Pons (tissue), 1 donor: ENCODE data around the gene FOXN1.
"Not testable (repeated sequence)": the region's sequence is repeated elsewhere in the genome, so short reads cannot be mapped to it uniquely, and the experiment has no call there.

Experiments used
- DNase-seq: peaks from one replicate; pipeline ENCODE4 v3.0.0-alpha.2; 2016; ENCODE audit warnings: low spot score

Gene FOXN1

DNA sequence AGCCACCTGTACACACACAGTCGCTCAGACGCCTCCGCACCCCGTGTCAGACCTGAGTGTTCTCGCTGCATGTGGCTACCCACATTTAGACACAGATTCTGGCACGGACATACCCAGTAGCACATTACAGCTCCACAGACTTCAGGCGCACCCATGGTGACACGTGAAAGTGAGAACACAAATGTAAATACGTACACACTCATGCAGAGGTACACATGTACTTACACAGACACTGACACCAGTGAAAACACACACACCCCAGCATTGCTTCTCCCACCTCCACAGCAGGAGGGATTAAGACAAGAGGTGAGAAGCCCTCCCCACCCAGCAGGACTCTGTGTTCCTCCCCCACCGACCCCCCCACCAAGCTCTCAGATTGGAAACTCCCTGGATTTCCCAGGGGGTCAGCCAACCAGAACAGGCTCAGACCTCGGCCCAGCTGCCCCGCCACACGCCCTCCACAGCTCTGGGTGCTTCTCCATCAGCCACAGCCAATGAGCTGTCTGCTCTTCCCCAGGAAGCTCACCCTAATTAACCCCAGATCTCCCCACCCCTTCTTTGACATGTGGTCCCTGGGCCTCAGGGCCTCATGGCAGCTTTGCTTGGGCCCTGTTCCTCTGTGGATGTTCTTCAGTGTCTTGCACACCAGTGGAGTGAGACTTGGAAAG lies 5.3 kb upstream of the FOXN1 start:
- no peak for DNase-seq

DNA sequence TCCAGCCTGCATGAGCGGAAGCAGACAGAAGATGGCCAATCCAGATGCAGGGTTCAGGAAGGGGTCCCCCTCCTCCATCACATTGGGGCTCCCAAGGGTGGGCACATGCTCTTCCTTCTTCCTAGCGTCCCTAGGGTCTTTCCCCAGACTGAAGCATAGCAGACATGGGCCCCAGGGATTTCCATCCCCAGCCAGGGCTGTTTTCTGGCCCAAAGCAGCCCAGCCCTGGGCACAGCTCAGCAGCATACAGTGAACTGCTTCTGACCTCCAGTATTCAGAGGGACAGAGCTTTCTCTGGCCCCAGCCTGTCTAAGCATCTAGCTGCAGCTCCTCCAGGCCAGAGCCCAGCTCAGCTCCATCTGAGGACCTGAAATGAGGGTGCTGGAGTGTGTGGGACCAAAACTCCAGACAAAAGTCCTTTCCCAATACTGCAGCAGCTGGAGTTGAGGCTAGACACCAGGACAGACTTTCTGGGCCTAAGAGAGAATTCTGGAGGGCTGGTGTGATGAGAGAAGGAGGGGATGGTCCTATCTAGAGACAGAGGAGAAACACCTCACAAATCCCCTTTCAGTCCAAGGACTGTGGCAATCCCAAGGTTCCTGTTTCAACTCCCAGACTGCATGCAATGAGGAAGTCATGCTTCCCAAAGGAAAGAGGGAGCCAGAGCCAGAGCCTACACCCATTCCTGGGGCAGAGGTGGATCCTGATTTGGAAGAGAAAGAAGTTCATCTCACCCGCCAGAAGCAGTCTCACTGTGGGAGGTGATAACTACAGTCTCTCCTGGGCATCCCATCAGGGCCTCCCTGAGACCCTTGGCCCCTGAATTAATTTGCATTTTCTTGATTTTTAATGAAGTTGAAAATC lies 4.5 kb upstream of the FOXN1 start:
- DNase-seq, result no peak

DNA sequence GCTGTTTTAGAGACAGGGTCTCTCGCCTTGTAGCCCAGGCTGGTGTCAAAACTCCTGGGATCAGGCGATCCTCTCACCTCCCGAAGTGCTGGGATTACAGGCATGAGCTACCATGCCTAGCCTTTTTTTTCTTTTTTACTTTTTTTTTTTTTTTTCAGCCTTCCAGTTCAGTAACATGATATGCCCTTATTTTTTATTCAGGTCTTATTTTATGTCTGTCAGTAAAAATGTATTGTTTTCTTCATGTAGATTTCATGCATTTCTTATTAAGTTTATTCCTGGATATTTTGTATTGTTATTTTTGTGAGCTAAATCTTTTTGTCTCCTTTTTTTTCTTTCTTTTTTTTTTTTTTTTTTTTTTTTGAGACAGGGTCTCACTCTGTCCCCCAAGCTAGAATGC lies 2.7 kb upstream of the FOXN1 start:
- DNase-seq, result no peak

DNA sequence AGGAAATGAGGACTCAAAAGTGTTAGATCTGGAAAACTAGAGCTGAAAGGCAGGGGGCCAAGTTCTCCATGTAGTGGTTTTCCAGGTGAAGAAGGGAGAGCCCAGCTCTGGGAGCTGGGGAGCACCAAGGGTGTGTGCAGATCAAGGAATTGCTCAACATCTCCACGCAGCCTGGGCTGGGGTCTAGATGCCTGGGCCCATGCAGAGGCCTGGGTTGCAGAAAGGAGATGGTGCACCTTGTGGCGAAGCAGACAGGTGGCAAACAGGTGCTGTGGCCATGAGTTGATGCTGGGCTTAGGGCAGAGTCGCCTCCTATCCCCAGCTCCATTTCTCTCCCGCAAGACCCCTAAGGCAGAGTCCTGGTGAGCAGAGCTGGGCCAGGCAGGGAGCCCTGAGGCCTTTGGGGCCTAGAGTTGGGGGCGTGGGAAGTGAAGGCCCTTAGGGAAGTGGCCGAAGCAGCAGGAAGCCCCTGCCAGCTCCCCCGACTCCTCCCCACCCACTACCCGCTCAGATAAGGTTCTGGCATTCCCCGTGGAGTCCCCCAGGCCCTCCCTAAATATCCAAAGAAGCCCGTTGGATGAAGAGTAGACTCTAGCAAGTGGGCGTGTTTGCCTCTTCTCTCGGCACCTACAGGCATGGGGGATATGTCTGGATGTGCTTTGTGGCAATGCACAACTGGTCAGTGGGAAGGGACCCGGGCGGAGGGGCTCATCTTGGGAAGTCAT lies 777 bp downstream of the FOXN1 start:
- DNase-seq, result no peak

DNA sequence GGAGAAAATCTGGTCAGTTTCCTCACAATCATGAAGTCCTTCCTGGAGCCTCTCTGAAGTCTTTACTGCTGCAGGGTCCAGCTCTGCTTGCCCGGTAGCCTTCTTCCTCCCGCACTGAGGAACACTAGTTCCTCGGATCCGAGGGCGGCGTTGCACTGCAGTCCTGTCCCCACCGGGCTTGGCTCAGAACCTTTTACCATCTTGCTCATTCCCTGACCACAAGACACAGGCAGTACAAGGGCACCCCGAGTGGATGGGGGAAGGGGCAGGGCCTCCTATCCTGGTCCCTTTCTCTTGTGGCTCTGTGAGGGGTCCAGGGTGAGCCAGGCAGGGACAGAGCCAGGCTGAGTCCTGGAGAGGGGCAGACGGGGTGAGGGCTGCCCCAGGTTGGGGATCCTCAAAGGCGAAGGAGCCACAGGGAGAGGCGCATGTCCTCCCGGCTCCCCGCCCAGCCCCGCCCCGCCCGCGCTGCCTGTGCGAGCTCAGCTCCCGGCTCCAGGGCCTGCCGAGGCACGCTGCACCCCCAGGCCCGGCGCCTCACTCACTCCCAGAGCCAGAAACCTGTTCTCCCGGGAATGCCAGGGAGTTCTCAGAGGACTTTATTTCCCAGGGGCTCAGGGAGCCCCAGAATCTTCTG lies 1.5 kb downstream of the FOXN1 start:
- no peak for DNase-seq

DNA sequence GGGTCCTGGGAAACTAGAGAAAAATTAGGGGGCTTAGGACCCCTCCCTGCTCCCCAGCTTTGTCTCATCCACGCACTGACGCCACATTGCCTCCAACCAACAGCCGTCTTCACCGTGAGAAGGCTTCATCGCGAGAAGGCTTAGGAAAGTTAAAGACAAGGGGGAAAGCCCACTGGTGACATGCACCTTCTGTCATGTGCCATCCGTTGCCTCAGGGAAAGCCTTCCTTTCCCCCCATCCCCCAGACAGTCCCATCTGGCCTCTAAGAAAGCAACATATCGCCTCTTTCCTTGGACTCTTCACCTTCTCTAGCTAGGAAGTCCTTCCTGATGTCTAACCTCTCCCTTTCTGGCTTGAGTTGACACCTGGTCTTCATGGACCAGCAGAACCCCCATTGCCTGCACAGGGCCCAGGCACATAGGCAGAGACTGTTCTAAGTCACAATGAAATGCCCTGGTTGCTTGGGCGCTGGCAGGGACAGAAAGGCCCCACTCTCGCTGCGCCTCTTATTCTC lies 2.1 kb downstream of the FOXN1 start:
- DNase-seq, result no peak

DNA sequence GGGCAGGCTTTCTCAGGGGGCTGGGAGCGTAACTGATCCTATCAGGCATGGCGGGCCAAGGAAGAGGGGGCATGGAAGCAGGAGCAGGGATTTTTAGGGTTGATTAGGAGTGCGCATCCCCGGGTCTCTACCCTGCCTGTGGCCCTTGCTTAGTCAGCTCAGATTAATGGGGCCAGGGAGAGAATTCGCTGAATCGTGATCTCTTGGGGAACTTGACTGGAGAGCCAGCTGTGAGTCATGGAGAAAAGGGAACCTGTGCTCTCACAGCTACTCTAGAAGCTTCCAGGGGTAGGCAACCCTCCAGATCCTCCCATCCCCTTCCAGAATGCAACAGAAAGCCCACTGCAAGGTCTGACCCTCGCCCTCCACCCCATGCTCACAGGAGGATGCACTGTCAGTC lies 3.6 kb downstream of the FOXN1 start:
- peak; percentile 30 for DNase-seq

DNA sequence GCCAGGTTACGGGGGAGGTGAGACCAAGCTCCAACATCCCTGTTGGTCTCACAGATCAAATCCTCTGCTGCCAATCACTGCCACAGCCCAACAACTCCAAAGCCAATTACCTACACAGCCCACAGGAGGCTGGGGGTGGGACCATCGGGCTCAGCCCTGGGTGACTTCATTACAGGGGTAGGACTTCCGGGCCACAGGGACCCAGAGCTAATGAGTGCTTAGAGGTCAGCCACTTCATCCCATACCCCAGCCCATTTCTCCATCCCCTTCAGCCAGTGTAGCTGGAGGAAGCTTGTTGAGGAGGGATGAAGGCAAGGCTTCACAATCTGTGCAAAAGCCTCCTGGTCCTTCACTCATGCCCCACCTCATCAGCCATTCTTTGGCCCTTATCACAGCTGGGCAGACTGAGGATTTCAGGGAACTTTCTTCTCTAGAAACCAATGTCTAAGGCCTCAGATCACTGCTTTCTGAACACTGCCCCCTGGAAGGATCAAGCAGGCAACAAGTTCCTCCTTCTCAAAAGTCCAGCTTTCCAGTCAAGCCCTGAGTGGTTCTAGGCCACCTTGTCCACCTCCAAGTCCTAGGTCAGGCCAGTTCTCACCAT lies 5.8 kb downstream of the FOXN1 start:
- DNase-seq, result no peak

DNA sequence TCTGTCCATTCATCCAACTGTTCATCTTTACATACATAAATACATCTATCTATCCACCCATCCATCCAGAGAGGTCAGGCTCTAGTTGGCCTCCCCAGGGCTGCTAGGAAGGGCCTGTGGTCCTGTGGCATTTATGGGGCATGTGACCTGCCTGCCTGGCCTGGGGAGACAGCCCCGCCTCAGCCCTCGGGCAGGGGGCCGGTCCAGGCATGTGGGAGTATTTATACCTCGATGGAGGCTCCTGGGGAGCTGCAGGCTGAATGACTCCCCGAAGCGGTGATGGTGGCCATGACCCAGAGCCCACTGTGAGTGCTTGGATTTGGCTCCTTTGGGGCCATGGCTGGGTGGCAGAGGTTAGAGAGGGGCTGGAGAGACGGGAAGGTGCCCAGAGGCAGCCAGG lies 7.3 kb downstream of the FOXN1 start:
- DNase-seq, result no peak

DNA sequence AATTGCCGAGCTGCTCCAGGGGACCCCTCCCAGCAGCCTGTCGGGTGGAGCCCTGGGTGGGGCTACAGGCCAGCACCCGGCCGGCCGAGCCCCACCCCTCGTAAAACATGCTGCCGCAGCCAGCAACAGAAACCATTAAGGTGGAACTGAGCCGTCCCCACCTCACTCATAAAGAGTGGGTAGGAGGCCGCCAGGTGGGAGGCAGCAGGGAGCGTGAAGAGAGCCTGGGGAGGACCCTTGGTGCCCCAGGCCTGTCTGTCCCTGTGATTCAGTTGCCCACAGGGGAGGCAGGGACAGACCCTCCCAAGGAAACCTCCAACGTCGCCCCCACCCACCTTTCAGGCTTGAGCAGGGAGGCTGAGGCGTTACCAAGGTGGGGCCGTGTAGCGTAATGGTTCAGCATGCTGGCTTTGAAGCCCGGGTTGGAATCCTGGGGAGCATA lies 8.4 kb downstream of the FOXN1 start:
- no peak for DNase-seq

DNA sequence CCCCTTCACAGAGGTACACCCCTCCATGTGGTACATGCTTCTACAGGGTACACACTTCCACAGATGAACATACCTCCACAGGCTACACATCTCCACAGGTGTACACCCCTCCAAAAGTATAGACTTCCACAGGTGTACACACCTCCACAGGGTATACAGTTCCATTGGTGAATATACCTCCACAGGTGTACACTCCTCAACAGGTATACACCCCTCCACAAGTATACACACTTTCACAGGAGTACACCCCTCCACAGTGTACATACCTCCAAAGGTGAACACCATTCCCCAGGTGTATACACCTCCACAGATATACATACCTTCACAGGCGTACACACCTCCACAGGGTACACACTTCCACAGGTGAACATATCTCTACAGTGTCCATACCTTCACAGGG lies 9.4 kb downstream of the FOXN1 start:
- DNase-seq, result no peak

DNA sequence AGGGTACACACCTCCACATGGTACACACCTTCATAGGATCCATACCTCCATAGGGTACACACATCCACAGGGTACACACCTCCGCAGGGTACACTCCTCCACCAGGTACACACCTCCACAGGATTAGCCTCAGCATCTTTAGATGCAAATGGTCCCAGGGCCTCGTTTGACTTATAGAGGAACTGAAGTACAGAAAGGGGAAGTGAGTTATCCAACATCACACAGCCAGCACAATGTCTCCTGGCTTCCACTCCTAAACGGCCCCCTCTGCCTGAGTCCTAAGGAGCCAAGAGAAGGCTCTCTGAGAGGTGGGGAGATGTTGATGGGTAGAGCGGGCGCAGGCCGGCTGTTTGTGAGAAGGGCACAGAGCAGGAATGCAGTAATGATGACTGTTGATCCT lies 12.0 kb downstream of the FOXN1 start:
- peak; percentile 2 for DNase-seq

DNA sequence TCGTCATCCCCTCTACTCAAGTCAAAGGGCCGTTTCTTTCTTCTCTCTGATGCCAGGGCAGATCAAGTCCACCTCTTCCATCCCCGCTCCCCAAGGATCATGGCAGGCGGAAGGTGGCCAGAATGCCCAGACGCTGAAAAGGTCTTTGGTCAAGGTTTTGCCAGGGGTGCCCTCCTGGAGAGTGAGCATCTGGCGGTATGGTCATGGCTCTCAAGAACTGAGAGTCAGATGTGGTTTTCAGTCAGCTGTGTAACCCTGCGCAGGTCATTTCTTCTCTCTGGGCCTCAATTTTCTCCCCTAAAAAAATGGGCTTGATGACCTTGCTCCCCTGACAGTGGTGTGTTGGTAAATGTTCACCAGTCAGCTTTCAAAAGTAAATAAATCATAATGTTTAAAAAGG lies 12.4 kb downstream of the FOXN1 start:
- no peak for DNase-seq

DNA sequence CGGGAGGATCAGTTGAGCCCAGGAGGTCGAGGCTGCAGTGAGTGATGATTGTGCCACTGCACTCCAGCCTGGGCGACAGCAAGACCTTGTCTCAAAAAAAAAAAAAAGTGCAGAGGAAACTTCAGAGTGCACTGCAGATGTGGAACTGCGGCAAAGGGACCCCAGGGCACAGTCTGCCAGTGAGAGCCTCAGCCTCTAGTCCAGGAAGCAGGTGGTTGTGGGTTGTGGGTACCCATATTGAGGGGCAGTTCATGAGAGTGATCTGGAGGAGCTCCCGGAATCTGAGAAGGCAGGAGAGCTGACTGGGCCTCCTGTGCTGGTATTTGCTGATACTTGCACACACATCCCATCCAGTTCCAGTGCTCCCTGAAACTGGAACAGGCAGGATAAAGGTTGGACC lies 13.1 kb downstream of the FOXN1 start:
- DNase-seq, result no peak

DNA sequence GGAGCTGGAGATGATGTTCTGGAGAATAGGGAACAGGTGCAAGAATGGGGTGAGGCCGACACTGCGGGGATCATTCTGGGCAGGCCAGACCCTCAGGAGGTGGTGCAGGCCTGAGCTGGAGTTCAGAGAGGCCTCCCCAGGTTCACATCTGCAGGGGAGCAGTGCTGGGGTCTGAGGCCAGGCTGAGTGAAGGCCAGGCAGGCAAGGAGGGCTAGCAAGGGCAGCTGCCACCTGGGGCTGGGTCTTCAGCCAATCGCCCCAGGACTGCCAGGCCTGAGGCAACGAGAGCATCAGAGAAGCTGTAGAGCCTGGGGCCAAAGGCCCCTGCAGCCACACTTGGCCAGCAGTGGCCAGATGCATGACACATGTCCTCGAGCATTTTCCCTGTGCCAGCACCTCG lies 14.5 kb downstream of the FOXN1 start:
- DNase-seq, result no peak

DNA sequence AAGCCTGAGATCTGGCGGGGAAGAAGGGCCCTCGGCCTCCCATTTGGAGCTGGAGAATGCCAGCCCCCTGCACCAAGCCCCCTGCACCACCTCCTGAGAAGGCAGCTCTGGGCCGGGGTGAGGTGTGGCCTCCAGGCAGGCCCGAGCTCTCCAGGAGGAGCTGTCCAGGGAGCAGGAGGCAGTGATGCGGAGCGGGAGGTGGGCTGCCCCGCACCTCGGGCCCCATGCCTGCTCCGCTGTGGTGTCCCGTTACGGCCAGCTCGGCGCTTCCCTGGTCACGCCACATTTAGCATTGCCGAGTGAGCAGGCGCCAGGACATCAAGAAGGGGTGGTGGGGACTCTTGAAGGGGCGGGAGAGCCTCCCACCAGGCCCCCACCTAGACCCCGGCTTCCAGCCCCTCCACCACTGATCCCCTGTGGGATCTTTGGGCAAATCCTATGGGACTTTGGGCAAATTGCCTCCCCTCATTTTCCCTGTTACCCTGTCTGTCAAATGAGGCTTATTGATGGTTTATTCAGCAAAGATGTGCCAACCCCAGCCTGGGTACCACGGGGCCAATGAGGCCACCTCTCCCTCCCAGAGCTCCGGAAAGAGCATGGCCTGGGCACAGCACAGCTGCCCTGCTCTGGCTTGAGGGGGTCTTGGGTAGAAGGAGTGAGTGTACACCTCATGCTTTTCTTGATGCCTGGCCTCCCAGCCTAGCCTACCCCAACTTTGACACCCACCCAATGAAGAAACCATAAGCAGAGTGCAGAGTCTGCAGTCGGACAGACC lies 15.3 kb downstream of the FOXN1 start:
- DNase-seq, result no peak

DNA sequence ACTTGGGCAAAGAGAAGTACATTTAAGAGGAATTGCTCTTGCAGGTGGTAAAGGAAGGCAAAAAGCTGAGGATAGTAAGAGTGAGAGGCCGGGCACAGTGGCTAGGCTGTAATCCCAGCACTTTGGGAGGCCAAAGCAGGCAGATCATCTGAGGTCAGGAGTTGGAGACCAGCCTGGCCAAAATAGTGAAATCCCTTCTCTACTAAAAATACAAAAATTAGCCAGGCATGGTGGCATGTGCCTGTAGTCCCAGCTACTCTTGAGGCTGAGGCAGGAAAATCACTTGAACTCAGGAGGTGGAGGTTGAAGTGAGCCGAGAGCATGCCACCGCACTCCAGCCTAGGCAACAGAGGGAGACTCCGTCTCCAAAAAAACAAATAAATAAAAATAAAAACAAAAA lies 16.1 kb downstream of the FOXN1 start:
- not testable (repeated sequence) for DNase-seq

DNA sequence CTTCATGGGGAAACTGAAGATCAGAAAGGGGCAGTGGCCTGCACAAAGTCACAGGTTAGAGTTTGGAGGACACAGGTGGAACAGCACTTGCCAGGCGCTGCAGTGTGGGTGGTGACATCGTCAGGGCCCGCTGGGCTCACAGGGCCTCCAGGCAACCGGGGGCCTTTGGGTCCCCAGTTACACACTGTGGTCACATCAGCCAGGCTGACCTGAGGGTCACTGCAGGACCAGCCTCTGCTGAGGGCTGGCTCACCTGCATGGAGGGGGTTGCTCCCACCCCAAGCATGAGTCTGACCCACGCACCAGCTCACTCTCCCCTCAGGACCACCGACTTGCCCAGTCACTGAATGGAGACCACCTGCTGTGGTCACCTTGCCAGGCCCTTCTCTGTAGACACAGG lies 17.0 kb downstream of the FOXN1 start:
- no peak for DNase-seq

DNA sequence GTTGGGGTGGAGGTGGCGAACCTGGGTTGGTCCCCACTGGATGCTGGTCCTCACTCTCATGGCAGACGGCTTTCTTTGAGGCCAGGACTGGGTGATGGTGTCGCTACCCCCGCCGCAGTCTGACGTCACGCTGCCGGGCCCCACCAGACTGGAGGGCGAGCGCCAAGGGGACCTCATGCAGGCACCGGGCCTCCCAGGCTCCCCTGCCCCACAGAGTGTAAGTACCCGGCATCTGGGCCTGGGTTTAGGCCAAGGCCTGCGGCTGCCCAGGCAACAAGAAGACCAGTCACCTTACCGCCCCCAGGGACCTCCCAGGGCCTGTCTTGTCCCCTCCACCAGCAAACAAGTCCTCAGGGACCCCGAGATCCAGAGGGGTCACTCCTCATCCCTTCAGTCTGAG lies 17.7 kb downstream of the FOXN1 start:
- DNase-seq, result no peak

DNA sequence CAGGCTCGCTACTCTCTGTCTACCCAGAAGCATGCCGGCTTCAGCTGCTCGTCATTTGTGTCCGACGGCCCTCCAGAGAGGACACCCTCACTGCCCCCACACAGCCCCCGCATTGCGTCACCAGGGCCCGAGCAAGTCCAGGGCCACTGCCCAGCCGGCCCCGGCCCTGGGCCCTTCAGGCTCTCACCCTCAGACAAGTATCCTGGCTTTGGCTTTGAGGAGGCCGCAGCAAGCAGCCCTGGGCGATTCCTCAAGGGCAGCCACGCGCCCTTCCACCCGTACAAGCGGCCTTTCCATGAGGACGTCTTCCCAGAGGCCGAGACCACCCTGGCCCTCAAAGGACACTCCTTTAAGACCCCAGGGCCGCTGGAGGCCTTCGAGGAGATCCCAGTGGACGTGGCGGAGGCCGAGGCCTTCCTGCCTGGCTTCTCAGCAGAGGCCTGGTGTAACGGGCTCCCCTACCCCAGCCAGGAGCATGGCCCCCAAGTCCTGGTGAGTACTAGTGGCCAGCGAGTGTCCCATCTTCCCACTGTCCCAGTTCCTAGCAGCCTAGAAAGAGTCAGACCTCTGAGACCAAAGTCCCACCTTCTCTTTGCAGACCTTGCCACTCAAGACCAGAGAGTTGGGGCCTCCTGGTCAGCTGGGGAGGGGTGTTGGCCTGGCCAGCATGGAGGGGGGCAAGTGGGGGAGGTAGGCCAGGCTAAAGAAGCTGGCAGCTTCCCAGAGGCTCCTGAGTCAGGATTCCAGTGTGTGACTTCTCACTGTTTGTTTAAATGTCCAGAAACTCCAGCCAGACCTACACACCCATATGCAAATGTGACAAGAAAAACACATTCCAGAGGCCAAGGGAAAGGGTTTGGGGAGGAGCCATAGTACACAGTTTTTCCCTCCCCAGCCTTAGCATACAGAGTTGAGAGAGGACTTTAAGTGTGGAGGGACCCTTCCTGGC lies 18.6 kb downstream of the FOXN1 start:
- no peak for DNase-seq
